Activated CD4-positive, alpha-beta T cell treated with anti-CD3 and anti-CD28 coated beads, Interleukin-2, amount 50 U/mL, for 4 hours (primary cell): Measurements from ENCODE around the gene NUDCD3.
"Not testable (repeated sequence)": the region's sequence is repeated elsewhere in the genome, so short reads cannot be mapped to it uniquely, and the experiment has no call there.

Experiments used
- DNase-seq, 2 experiments: peaks; one replicate each; pipeline ENCODE4 v3.0.0-alpha.2; 2020

NUDCD3 gene

DNA sequence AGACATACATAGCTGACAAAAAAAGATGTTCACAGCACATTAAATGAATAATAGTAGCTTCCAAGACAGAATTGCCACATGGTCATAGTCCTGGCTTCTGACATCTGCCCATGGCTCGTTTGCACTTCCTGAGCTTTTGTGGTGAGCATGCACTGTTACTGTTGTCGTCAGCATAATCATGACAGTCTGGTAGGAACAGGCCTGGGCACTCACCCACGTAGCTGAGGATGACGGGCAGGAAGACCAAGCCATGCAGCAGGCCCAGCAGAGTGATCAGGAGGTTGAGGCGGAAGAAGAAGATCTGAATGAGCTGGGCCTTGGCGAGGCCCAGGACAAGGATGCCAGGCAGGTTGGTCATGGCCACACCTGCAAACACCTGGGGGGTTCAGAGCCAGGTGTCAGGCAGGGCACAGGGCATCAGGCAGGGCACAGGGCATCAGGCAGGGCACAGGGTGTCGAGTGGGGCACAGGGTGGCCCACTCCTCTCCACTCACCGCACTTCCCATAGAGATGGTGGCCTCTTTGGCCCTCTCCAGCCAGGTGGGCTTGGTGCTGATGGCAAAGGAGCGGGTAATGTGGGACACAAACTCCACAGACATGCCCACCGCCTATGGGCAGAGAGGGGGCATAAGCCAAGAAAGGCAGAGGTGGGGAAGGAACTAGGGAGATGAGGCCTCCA is 25.3 kb upstream of the NUDCD3 start:
- no peak for DNase-seq

DNA sequence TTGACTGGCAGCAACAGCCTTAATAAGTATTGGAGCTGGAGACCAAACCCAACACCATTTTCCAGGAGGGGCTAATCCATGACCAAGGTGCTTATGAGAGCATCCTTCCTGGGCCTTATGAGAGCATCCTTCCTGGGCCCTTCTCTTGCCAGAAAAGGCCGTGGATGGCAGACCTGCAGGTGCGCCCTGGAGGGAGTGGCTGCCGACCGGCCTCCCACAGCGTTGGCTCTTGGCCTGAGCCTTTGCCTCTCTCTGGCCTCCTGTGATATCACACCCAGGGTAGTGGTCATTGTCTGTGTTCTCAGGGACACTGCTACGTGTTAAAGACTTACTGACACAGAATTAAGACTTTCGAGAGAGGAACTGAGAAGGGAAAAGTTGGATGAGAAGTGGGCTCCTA is 22.3 kb upstream of the NUDCD3 start:
- DNase-seq: no peak

- no peak for DNase-seq
Measured at GRCh38 chr7:44511863-44512468, 21.5 kb upstream of the NUDCD3 start.

- DNase-seq: no peak
Measured at GRCh38 chr7:44511236-44511635, 20.8 kb upstream of the NUDCD3 start.

DNA sequence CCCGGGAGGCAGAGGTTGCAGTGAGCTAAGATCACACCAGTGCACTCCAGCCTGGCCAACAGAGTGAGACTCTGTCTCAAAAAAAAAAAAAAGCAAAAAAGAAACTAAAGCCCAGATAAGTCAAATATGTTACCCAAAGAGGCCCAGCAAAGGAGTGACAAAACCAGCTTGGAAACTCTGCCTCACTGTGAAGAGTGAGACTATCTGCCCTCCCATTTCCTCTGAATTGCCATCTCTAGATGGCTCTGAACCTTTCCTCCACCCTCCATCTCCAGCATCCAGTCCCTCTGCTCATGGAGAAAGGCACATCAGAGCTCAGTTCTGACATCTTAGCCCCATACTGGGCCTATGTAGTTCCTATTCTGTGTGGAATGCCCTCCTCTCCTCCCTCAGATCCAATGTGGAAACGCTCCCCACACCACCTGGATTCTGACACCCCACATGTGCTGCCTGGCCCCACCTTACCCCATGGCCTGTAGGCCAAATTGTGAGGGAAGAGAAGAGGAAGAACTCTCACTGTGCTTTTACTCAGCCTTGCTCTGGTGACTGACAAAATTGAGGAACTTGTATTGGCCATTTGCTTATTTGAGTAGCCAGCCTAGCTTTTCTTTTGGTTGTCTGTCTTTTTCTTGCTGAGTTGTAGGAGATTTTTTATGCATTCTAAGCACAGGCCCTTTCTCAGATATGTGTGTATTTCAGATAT is 18.0 kb upstream of the NUDCD3 start:
- no peak for DNase-seq

DNA sequence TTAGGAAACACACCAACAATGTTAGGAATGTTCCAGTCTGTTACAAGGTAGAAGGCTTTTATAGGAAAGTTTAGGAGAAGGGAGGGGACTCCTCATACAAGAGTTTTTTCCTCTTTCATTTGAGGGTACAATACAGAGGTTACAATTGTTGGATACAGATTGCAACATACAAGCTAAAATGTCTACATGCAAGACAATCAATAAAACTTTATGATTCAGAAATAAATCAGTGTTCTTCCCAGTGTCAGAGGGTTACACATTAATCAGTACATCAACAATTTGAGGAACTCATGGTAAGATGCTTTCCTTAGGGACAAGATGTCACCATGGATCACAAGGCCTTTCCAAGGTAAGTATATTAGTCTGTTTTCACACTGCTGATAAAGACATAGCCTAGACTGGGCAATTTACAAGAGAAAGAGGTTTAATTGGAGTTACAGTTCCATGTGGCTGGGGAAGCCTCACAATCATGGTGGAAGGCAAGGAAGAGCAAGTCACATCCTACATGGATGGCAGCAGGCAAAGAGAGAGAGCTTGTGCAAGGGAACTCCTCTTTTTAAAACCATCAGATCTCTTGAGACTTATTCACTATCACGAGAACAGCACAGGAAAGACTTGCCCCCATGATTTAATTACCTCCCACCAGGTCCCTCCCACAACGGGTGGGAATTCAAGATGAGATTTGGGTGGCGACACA is 16.3 kb upstream of the NUDCD3 start:
- not testable (repeated sequence) for DNase-seq

DNA sequence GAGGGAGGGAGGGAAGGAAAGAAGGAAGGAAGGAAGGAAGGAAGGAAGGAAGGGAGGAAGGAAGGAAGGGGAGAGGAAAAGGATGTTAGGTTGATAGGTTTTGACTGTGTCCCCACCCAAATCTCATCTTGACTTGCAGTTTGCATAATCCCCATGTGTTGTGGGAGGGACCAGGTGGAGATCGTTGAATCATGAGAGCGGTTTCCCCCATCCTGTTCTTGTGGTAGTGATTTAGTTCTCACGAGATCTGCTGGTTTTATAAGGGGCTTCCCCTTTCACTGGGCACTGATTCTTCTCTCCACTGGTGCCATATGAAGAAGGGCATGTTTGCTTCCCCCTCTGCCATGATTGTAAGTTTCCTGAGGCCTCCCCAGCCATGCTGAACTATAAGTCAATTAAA is 15.1 kb upstream of the NUDCD3 start:
- no peak for DNase-seq

- no peak for DNase-seq
Measured at GRCh38 chr7:44498230-44498954, 7.9 kb upstream of the NUDCD3 start.

DNA sequence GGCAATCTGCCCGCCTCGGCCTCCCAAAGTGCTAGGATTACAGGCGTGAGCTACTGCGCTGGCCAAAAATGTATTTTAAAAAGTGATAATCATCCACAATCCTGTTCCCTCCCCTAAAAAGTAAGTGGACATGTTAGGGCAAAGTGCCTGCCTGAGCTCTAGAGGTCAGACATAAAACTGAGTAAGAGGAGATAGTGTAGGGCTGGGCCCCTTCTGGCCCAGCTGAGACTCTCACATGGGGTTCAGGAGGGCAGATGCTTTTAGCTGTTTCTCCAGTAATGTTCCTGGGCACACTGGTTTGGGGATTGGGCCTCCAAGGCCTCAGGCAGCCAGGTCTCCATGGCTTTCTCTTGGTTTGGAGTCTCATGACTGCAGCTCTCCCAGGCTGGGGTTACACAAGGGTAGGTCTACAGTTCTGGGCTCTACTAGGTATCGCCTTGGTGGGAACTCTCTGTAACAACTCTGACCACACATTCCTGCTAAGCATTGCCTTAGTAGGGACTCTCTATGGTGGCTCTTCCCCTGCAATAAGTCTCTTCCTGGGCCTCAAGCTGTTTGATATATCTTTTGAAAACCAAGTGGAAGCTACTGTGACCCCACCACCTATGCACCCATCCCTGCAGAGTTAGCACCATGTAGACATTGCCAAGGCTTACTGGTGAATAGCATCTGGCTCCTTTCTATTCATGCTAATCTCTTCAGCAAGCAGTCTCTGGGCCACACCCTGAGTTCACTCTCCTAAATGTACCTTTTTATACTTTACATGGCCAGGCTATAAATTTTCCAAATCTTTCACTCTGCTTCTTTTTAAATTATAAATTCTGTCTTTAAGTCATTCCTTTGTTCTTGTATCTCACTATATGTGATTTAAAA is 6.9 kb upstream of the NUDCD3 start:
- DNase-seq: no peak

DNA sequence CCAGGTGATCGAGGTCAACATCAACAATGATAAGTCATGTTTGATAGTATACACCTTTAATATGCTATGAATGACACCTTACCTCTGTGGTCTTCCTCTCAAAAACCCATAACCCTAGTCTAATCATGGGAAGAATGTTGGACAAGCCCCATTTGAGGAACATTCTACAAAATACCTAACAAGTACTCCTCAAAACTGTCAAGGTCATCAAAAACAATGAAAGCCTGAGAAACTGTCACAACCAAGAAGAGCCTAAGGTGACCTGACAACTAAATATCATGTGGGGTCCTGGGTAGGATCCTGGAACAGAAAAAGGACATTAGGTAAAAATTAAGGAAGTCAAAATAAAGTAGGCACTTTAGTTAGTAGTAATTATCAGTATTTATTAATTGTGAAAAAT is 5.9 kb upstream of the NUDCD3 start:
- DNase-seq: no peak

GRCh38 chr7:44494960-44495359 is 4.5 kb upstream of the NUDCD3 start:
- DNase-seq: no peak

DNA sequence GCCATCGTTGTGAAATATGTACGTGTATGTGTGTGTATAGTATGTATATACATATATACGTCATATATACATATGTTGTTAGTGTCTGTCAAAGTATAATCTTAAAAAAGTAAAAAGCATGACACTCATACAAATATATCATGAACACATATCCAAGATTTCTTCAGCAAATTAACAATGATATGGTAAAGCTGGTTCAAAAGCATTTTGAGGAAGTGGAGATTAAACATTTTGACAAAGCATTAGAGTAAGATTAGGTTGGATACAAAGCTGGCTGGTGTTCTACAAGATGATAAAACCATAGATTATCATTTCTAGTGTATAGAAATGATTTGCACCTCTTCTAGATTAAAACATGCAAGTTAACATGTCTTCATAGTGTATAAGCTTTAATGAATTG is 771 bp upstream of the NUDCD3 start:
- no peak for DNase-seq

- DNase-seq: peak; percentile 22 to 31
Measured at GRCh38 chr7:44489955-44490350, 505 bp downstream of the NUDCD3 start.

DNA sequence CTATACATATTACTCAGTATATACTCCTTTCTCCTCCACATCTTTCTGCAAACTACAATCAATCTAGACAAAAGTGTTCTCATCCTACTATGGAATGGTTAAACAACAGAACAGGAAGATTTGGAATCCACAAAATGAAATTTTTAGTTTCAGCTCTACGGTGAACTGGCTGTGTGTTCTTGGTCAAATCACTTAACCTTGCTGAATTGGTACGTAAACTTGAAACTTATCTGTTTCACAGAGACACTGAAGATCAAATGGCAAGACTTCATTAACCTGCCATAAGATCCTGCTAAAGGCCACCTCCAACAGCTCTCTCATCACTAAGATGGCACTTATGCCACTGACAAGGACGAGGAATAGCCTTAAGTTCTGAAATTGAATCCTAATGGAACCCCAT is 1.5 kb downstream of the NUDCD3 start:
- no peak for DNase-seq

GRCh38 chr7:44486693-44487092 is 3.8 kb downstream of the NUDCD3 start:
- no peak for DNase-seq

- no peak for DNase-seq
Measured at GRCh38 chr7:44486001-44486400, 4.5 kb downstream of the NUDCD3 start.

DNA sequence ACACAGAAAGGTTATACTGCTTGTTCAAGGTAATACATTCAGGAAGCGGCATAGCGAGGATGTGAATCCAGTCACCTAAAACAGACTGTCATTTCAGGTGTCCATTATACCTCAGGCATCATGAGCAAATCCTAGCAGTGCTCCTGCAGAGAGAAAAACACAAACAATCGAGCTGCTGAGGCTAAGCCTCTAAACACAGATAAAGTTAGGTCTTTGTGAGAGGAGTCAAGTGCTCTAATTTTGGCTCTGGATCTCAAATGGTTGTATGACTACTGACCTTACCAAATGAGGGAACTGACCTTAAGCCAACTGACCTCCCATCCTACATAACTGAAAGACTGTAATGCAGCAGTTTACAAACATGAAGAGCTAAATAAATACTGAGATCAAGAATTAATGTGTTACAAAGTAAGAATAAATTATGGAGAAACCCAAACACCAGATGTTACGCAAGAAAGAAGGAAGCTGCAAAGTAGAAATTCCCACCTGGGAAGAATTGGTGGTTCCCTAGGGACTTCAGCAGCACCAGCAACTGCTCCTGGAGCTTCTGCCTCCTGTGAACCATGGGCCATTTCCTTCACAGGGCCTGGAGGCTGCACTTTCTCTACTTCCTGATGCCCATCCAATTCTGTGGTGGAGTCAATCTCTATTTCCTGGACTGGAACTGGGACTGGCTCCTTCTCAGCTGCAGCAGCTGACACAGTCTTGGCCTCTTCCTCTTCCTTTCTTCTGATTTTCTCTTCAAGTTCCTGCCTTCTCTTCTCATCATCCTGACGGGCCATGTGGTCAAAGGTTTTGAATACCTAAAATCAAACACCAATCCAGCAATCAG is 5.8 kb downstream of the NUDCD3 start:
- no peak for DNase-seq

DNA sequence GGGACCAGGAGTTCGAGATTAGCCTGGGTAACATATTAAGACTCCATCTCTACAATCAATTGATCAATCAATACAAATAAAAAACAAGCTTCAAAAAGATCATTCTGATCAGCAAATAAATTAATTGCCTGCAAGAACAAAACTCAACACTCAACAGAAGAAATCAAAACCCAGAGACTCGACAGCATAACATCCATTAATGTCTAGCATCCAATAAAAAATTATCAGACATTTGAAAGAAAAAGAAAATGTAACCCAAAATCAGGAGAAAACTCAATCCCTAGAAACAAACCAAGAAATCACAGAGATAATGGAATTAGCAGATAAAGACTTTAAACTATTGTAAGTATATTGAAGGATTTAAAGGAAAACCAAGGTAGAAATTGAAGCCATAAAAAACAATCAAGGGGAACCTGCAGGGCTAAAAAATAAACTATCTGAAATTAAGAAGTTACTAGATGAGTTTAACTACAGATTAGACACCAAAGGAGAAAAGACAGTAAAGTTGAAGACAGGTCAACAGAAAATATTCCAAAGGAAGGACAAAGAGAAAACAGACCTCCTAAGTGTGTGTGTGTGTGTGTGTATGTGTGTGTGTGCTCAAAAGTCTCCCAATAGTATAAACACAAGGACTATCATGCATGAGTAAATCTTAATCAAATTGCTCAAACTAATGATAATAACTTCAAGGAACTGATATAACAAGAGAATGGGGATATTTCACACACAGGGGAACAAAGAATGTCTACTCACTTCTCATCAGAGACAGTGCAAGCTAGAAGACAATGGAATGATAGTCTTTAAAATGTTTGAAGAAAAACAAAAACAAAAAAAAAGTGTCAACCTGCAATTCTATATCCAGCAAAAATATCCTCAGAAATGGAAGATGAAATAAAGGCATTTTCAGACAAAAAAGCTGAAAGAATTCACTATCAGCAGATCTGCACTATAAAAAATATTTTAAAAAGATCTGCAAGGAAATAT is 7.7 kb downstream of the NUDCD3 start:
- DNase-seq: no peak

DNA sequence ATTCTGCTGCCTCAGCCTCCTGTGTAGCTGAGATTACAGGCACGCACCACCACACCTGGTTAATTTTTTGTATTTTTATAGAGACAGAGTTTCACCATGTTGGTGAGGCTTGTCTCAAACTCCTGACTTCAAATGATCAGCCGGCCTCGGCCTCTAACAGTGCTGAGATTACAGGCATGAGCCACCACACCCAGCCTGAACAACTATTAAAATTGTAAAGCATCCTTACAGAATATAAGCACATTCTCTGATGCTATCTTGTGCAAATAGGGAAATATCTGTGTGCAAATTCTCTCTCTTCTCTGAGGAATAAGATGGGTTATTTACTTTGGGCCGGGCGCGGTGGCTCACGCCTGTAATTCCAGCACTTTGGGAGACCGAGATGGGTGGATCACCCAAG is 12.5 kb downstream of the NUDCD3 start:
- DNase-seq: no peak
